Diencephalon (tissue), 1 donor: ENCODE results near the gene ZNF622. TPM values are rescaled to one million over a fixed set of nuclear protein-coding genes. Genes with fewer than 3 reads are reported as not detected.

Experiments used
- total RNA-seq: library from RNA; depleted of rRNA; stranded (reverse); fragments of >200 nt; gene quantifications from one replicate; pipeline ENCODE4 v1.2.3, GENCODE V29; 2014

ZNF622 gene
- 33.2 TPM for total RNA-seq

GRCh38 chr5:16465544-16466432 is at the start of gene ZNF622:
Gene ZNF622 (minus strand): TSS chr5:16465800. CDS start chr5:16465665, 135 bp downstream.

Other genes starting within 250 kb of the ZNF622 start
- 64.4 TPM for gene RETREG1, start 151.2 kb upstream of the ZNF622 start, total RNA-seq